Ureter (tissue), 1 donor: ENCODE measurements around the gene COL4A3. TPM values are rescaled to one million over a fixed set of nuclear protein-coding genes. Genes with fewer than 3 reads are reported as not detected.

Source experiments
- DNase-seq: peaks from one replicate; pipeline ENCODE4 v3.0.0-alpha.2; 2020; ENCODE audit warnings: low spot score
- total RNA-seq: library from RNA; stranded (reverse); gene quantifications from one replicate; pipeline ENCODE4 v1.2.4, GENCODE V29; 2023
- donor health status: DM: yes; HTN: yes; CAD: no.

COL4A3 gene
- total RNA-seq, 1 donor from 2014 or later = 23.3 TPM

- no peak for DNase-seq
Measured at GRCh38 chr2:227339098-227339599, 174.7 kb downstream of the COL4A3 start.

- no peak for DNase-seq
Measured at GRCh38 chr2:227340106-227340505, 175.7 kb downstream of the COL4A3 start.

- no peak for DNase-seq
Measured at GRCh38 chr2:227341553-227341952, 177.1 kb downstream of the COL4A3 start.

GRCh38 chr2:227344231-227344630 is 179.8 kb downstream of the COL4A3 start:
- DNase-seq = no peak

GRCh38 chr2:227347117-227347516 is 182.7 kb downstream of the COL4A3 start:
- DNase-seq = no peak

- no peak for DNase-seq
Measured at GRCh38 chr2:227348324-227348723, 183.9 kb downstream of the COL4A3 start.

GRCh38 chr2:227349989-227350612 is 185.7 kb downstream of the COL4A3 start:
- no peak for DNase-seq

- no peak for DNase-seq
Measured at GRCh38 chr2:227351639-227352038, 187.2 kb downstream of the COL4A3 start.

- no peak for DNase-seq
Measured at GRCh38 chr2:227360351-227360750, 195.9 kb downstream of the COL4A3 start.

GRCh38 chr2:227363756-227364155 is 199.3 kb downstream of the COL4A3 start:
- DNase-seq = no peak

Other genes with a start within 250 kb of the COL4A3 start
- gene COL4A4, start 419 bp upstream of the COL4A3 start, total RNA-seq = 12.1 TPM
- 73.0 TPM for gene MFF, start 160.6 kb downstream of the COL4A3 start, total RNA-seq
- not detected for gene TM4SF20, start 214.7 kb downstream of the COL4A3 start, total RNA-seq
- not detected for gene SCYGR1, start 223.3 kb downstream of the COL4A3 start, total RNA-seq